Measurements from ENCODE around the gene STAC3. TPM values are rescaled to one million over a fixed set of nuclear protein-coding genes. Genes with fewer than 3 reads are reported as not detected.

STAC3 gene
- total RNA-seq, 1 experiment from 2014 or later: 2.8 TPM

- Histone ChIP-seq H2BK12ac (ENCODE audit: insufficient read length, low read depth, low read length) (no peak overlapping the region), H4K8ac (replicated peaks; ENCODE audit: insufficient read length, low read depth, low read length) (no peak overlapping the region), H3K14ac (ENCODE audit: insufficient read depth, low read length) (no peak overlapping the region), H2BK5ac (ENCODE audit: insufficient read length, low read length) (no peak overlapping the region), H3K4me1 (ENCODE audit: insufficient read depth, low read length) (no peaks in the 10 kb centered on the region), H3T11ph (ENCODE audit: low read length) (no peak overlapping the region), H2AK5ac (ENCODE audit: insufficient read length, low read length) (no peak overlapping the region), H3K56ac (ENCODE audit: insufficient read length, low read depth, low read length) (no peak overlapping the region), H3K27ac (ENCODE audit: insufficient read length, low read depth, low read length) (no peak overlapping the region), H2BK15ac (ENCODE audit: low read depth, low read length) (no peak overlapping the region), H3K9me3 (ENCODE audit: control insufficient read depth, low read depth, low read length) (no peaks in the 10 kb centered on the region), H3K4me2 (ENCODE audit: insufficient read depth, insufficient read length, low read length) (no peak overlapping the region), H2AFZ (ENCODE audit: low read length) (no peak overlapping the region), H3K23ac (ENCODE audit: insufficient read length, low read depth, low read length) (no peak overlapping the region), H2BK120ac (ENCODE audit: low read depth, low read length, poor library complexity, severe bottlenecking) (no peak overlapping the region), H4K5ac (ENCODE audit: insufficient read length, low read depth, low read length) (no peak overlapping the region), H3K79me1 (ENCODE audit: insufficient read depth, low read depth, low read length, poor library complexity, severe bottlenecking) (no peaks in the 10 kb centered on the region), H3K27me3 (ENCODE audit: insufficient read depth, low read length) (peaks cover 45% of the 10 kb centered on the region), H3K79me2 (ENCODE audit: insufficient read depth, low read length) (no peaks in the 10 kb centered on the region), H4K20me1 (ENCODE audit: control insufficient read depth, insufficient read depth, insufficient read length) (peaks cover 4% of the 10 kb centered on the region), H4K91ac (ENCODE audit: insufficient read length, low read depth, low read length) (no peak overlapping the region), H3K9ac (ENCODE audit: extremely low read depth, insufficient read length, low read length) (no peak overlapping the region), H3K18ac (ENCODE audit: insufficient read length, low read depth, low read length) (no peak overlapping the region), H2BK20ac (ENCODE audit: low read depth, low read length, poor library complexity, severe bottlenecking) (no peak overlapping the region), H3K4ac (ENCODE audit: low read depth, low read length) (no peak overlapping the region), H3K23me2 (ENCODE audit: insufficient read length, low read depth, low read length, poor library complexity, severe bottlenecking) (peaks cover 26% of the 10 kb centered on the region)
- no peak for TF ChIP-seq CTCF (conservative IDR thresholded peaks at IDR 0.05)
- peak; percentile 78 for DNase-seq
- Mint-ChIP-seq H3K4me1 (peaks cover 49 to 58% of the 10 kb centered on the region in 2 experiments), H3K9me3 (no peaks in the 10 kb centered on the region), H3K27me3 (ENCODE audit: low read depth) (peaks cover 69% of the 10 kb centered on the region), H3K4me3 (peak overlapping the region in 1 of 2 experiments; percentile 69; a peak in 2 of 5 replicates), H3K36me3 (ENCODE audit: insufficient read depth in 1 of 3, low read depth in 3 of 3) (peaks cover 32 to 36% (median 34%) of the 10 kb centered on the region in 3 experiments), H3K27ac (no peak overlapping the region)
- WGBS (ENCODE audit: extremely low coverage, insufficient read length, low lambda C conversion rate): no CpG with 5 or more reads among the region's 40 CpGs
Measured at GRCh38 chr12:57236201-57236924, 14.6 kb downstream of the STAC3 start.

Data from H9 (cell line).